Parathyroid adenoma (tissue), 2 donors: ENCODE data around the gene TXNRD2.
"Not testable (repeated sequence)": the region's sequence is repeated elsewhere in the genome, so short reads cannot be mapped to it uniquely, and the experiment has no call there.

ENCODE experiments used
- H2AFZ ChIP-seq: fragments of 300-600 bp; sonication (generic); one replicate; pipeline ENCODE4 v1.7.0; 2017; ENCODE audit warnings: antibody characterized with exemption, mild to moderate bottlenecking
- H3K27ac ChIP-seq: fragments of 300-600 bp; sonication (generic); one replicate; pipeline ENCODE4 v1.7.0; 2017
- H3K27me3 ChIP-seq: fragments of 300-600 bp; sonication (generic); one replicate; pipeline ENCODE4 v1.7.0; 2017; ENCODE audit warnings: low read length; ENCODE audit not compliant: control insufficient read depth, insufficient read depth
- H3K36me3 ChIP-seq: fragments of 300-600 bp; sonication (generic); one replicate; pipeline ENCODE4 v1.7.0; 2017; ENCODE audit warnings: low read length; ENCODE audit not compliant: control insufficient read depth, insufficient read depth
- H3K4me1 ChIP-seq: fragments of 300-600 bp; sonication (generic); one replicate; pipeline ENCODE4 v1.7.0; 2017; ENCODE audit warnings: control low read depth
- H3K4me2 ChIP-seq: fragments of 300-600 bp; sonication (generic); one replicate; pipeline ENCODE4 v1.7.0; 2017; ENCODE audit warnings: low read length
- H3K4me3 ChIP-seq: fragments of 300-600 bp; sonication (generic); one replicate; pipeline ENCODE4 v1.7.0; 2017; ENCODE audit warnings: low read depth, low read length
- H3K79me2 ChIP-seq: fragments of 300-600 bp; sonication (generic); one replicate; pipeline ENCODE4 v1.7.0; 2017; ENCODE audit warnings: control low read depth
- H3K9ac ChIP-seq: fragments of 300-600 bp; sonication (generic); one replicate; pipeline ENCODE4 v1.7.0; 2017; ENCODE audit warnings: mild to moderate bottlenecking
- H3K9me3 ChIP-seq: fragments of 300-600 bp; sonication (generic); one replicate; pipeline ENCODE4 v1.7.0; 2017; ENCODE audit warnings: low read length; ENCODE audit not compliant: control insufficient read depth
- CTCF ChIP-seq: fragments of 300-600 bp; sonication (generic); IDR thresholded peaks from one replicate; pipeline ENCODE4 v1.7.0; 2017; ENCODE audit warnings: antibody characterized with exemption, mild to moderate bottlenecking
- donor health status: primary hyperparathyroidism.

TXNRD2 gene

GRCh38 chr22:19884161-19884953 is 57.3 kb downstream of the TXNRD2 start:
- no peaks in the 10 kb centered on the region for H3K79me2 ChIP-seq
- H3K9me3 ChIP-seq: no peaks in the 10 kb centered on the region
- H3K27me3 ChIP-seq: no peaks in the 10 kb centered on the region
- no peak overlapping the region for H3K9ac ChIP-seq
- no peak overlapping the region for H3K27ac ChIP-seq
- no peak for TF ChIP-seq CTCF
- no peak overlapping the region for H2AFZ ChIP-seq
- H3K4me2 ChIP-seq: no peak overlapping the region
- peaks cover 6% of the 10 kb centered on the region for H3K4me1 ChIP-seq
- H3K36me3 ChIP-seq: no peaks in the 10 kb centered on the region
- H3K4me3 ChIP-seq: no peak overlapping the region

- not testable (repeated sequence) for H3K9ac ChIP-seq, H3K4me3 ChIP-seq, H3K36me3 ChIP-seq, H3K79me2 ChIP-seq, H3K4me1 ChIP-seq, H3K27ac ChIP-seq, H3K27me3 ChIP-seq, H2AFZ ChIP-seq, H3K9me3 ChIP-seq, H3K4me2 ChIP-seq
Measured at GRCh38 chr22:19883446-19883845, 58.2 kb downstream of the TXNRD2 start.

GRCh38 chr22:19882446-19883381 is 58.9 kb downstream of the TXNRD2 start:
- Histone ChIP-seq H3K36me3 (no peaks in the 10 kb centered on the region), H3K4me3 (no peak overlapping the region), H3K9ac (no peak overlapping the region), H2AFZ (no peak overlapping the region), H3K27ac (no peak overlapping the region), H3K4me2 (no peak overlapping the region), H3K9me3 (no peaks in the 10 kb centered on the region), H3K79me2 (no peaks in the 10 kb centered on the region), H3K27me3 (no peaks in the 10 kb centered on the region), H3K4me1 (peaks cover 6% of the 10 kb centered on the region)
- TF ChIP-seq CTCF: no peak

GRCh38 chr22:19880786-19881569 is 60.6 kb downstream of the TXNRD2 start:
- no peak for TF ChIP-seq CTCF
- no peak overlapping the region for H3K27ac ChIP-seq
- H3K9ac ChIP-seq: no peak overlapping the region
- H2AFZ ChIP-seq: no peak overlapping the region
- H3K4me1 ChIP-seq: peaks cover 3% of the 10 kb centered on the region
- H3K36me3 ChIP-seq: no peaks in the 10 kb centered on the region
- H3K9me3 ChIP-seq: no peaks in the 10 kb centered on the region
- no peaks in the 10 kb centered on the region for H3K27me3 ChIP-seq
- no peaks in the 10 kb centered on the region for H3K79me2 ChIP-seq
- no peak overlapping the region for H3K4me3 ChIP-seq
- no peak overlapping the region for H3K4me2 ChIP-seq
